HL-60 (cell line): ENCODE results near the gene LAMTOR5.

ENCODE experiments used
- TF ChIP-seq, protein P1 (sequence below): IDR thresholded peaks from one replicate; pipeline ENCODE4 v1.5.1; 2011; ENCODE audit warnings: low read length, control low read depth, inconsistent platforms; ENCODE audit not compliant: insufficient read depth
- TF ChIP-seq, protein P2 (sequence below): IDR thresholded peaks from 2 replicates; pipeline ENCODE4 v1.6.1; 2012; ENCODE audit warnings: low read depth; ENCODE audit not compliant: insufficient replicate concordance

DNA sequence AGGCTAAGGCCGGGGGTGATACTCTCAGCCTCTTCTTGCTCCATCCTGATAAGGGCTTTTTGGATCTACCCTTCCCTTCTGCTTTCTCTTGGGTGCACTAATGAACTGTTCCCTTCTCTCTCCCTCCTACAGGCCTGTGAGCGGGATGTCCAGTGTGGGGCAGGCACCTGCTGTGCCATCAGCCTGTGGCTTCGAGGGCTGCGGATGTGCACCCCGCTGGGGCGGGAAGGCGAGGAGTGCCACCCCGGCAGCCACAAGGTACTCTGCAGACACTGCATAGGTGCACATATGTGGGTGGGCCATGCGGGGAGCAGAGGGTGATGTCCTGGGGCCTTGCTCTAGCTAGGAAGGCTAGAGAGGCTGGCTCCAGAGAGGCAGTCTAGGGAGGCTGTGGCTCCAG, 46.3 kb upstream of the LAMTOR5 start:
- TF ChIP-seq, protein P1, sequence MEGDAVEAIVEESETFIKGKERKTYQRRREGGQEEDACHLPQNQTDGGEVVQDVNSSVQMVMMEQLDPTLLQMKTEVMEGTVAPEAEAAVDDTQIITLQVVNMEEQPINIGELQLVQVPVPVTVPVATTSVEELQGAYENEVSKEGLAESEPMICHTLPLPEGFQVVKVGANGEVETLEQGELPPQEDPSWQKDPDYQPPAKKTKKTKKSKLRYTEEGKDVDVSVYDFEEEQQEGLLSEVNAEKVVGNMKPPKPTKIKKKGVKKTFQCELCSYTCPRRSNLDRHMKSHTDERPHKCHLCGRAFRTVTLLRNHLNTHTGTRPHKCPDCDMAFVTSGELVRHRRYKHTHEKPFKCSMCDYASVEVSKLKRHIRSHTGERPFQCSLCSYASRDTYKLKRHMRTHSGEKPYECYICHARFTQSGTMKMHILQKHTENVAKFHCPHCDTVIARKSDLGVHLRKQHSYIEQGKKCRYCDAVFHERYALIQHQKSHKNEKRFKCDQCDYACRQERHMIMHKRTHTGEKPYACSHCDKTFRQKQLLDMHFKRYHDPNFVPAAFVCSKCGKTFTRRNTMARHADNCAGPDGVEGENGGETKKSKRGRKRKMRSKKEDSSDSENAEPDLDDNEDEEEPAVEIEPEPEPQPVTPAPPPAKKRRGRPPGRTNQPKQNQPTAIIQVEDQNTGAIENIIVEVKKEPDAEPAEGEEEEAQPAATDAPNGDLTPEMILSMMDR: no peak
- TF ChIP-seq, protein P2, sequence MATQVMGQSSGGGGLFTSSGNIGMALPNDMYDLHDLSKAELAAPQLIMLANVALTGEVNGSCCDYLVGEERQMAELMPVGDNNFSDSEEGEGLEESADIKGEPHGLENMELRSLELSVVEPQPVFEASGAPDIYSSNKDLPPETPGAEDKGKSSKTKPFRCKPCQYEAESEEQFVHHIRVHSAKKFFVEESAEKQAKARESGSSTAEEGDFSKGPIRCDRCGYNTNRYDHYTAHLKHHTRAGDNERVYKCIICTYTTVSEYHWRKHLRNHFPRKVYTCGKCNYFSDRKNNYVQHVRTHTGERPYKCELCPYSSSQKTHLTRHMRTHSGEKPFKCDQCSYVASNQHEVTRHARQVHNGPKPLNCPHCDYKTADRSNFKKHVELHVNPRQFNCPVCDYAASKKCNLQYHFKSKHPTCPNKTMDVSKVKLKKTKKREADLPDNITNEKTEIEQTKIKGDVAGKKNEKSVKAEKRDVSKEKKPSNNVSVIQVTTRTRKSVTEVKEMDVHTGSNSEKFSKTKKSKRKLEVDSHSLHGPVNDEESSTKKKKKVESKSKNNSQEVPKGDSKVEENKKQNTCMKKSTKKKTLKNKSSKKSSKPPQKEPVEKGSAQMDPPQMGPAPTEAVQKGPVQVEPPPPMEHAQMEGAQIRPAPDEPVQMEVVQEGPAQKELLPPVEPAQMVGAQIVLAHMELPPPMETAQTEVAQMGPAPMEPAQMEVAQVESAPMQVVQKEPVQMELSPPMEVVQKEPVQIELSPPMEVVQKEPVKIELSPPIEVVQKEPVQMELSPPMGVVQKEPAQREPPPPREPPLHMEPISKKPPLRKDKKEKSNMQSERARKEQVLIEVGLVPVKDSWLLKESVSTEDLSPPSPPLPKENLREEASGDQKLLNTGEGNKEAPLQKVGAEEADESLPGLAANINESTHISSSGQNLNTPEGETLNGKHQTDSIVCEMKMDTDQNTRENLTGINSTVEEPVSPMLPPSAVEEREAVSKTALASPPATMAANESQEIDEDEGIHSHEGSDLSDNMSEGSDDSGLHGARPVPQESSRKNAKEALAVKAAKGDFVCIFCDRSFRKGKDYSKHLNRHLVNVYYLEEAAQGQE: no peak
